Measurements from ENCODE around the gene PTPRD.

The PTPRD gene

DNA sequence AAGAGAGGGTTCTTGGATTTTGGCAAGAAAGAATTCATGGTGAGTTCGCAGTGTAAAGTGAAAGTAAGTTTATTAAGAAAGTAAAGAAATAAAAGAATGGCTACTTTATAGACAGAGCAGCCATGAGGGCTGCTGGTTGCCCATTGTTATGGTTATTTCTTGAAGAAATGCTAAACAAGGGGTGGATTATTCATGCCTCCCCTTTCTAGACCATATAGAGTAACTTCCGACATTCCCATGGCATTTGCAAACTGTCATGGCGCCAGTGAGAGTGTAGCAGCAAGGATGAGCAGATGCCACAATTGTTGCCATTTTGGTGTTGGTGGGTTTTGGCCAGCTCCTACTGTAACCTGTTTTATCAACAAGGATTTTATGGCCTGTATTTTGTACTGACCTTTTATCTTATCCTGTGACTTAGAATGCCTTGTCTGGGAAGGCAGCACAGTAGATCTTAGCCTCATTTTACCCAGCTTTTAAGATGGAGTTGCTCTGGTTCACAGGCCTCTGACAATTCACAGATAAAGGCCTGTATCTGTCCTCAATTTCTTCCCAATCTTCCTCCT, 1787.1 kb downstream of the PTPRD start:
- DNase-seq (ENCODE audit: low spot score) = no peak

- no peak for DNase-seq (ENCODE audit: low spot score)
Observed at GRCh38 chr9:8823131-8823895, 1789.5 kb downstream of the PTPRD start.

DNA sequence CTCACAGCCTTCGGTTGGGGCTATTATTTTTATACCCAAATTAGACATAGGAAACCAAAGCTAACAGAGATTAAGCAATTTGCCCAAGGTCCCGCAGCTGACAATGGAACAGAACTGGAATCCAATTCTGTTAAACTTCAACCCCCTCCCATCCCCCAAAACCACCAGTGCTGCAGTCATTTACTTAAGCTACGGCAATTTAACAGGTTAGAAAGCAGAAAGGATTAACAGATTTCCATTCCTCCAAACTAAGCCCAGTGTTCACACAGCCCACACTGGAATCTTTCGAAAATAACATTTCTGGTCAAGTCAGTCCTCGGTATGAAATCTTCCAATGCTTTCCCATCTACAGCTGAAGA, 1790.2 kb downstream of the PTPRD start:
- DNase-seq (ENCODE audit: low spot score) = no peak

DNA sequence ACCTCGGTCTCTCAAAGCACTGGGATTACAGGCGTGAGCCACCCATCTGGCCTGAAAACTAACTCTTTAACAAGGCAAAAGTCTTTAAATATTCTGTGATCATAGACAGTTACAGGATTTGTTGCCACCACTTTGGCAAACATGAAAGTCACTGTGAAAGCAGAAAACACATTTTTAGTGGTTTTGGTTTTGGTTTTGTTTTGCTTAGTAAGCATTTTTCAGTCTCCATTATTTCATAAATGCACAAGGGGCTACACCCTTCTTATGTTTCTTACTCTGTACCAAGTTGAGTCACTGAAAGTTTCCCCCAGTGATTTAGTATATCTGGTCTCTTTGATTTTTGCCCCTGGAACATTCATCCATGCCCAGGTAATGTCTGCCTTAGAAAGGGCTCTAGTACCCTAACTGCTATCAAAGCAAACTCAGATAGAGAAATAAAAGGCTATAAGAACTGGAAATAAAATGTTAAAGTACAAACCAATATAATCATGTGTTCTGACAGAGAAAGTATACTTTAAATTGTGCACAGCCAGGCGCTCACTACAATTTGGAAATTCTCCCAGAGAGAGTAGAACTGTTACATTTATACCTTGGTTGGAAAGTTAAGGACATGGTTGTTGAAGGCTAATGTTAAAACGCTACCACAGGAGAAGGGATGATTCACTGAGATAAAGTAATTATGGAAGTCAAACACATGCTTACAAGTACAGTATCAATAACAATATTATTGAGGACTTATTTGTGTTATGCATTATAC, 1790.7 kb downstream of the PTPRD start:
- no peak for DNase-seq (ENCODE audit: low spot score)

DNA sequence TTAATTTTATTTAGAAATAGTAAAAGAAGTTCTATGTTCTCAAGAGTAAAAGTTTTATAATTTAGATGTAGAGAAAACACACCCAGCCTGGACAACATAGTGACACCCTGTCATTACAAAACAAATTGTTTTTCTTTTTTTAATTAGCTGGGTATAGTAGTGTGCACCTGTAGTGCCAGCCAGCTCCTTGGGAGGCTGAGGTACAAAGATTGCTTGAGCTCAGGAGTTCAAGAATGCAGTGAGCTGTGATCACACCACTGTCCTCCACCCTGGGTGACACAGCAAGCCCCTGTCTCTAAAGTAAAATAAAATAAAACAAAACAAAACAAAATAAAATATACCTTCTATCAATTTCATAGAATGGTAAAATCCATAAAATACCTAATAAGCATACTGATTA, 1795.5 kb downstream of the PTPRD start:
- no peak for DNase-seq (ENCODE audit: low spot score)

DNA sequence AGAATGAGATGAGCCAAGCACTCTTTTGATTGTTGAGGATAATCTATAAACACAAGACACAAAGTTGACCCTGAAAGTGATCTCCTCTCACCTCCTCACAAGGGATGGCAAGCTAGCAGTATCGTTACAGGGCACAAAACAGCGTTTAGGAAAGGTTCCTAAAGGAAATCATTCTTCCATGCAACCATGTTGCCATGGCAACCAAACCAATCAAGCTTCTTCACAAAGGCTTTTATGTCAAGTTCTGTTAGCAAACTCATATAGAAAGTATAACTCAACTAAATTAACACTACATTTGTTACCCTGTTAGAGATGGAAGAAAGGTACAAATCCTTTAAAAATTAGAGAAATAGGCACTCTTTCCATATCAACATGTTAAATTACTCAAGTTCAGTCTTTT, 1796.4 kb downstream of the PTPRD start:
- DNase-seq (ENCODE audit: low spot score) = no peak

DNA sequence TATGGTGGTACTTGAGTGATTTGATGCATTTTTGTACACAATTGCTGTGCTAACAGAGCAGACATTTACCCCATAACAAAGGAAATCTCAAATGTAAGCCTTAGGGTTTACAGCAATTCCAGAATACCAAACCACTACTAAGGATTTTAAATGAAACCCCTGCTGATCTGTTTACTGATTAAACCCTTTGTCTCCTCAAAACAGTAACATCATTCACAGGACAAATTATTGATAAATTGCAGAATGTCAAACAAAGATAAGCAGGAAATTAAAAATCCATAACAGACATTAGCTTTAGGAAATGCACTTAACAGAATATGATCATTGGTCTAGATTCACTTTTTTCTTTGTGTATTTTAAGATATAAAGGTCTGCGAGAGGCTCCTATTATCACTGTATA, 1796.9 kb downstream of the PTPRD start:
- no peak for DNase-seq (ENCODE audit: low spot score)

GRCh38 chr9:8815219-8815618, 1797.6 kb downstream of the PTPRD start:
- DNase-seq (ENCODE audit: low spot score) = no peak

GRCh38 chr9:8812888-8813287, 1799.9 kb downstream of the PTPRD start:
- DNase-seq (ENCODE audit: low spot score) = no peak

GRCh38 chr9:8809741-8810140, 1803.1 kb downstream of the PTPRD start:
- DNase-seq (ENCODE audit: low spot score) = no peak

DNA sequence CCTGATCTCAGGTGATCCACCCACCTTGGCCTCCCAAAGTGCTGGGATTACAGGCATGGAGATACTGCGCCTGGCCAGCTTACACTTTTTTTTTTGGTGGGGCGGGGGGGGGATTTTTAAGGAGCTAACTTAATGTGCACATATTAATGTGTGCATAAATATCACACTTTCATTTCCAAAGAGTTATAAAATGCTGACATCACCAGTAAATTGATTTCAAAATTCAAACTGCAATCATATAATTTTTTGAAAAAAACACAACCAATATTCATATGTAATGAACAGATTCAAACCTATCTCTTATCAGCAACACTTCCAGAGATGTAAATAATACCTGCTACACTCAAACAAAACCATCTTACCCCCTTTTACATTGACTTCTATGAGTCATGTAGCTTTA, 1806.7 kb downstream of the PTPRD start:
- DNase-seq (ENCODE audit: low spot score) = no peak

- no peak for DNase-seq (ENCODE audit: low spot score)
Observed at GRCh38 chr9:8804613-8805012, 1808.2 kb downstream of the PTPRD start.

DNA sequence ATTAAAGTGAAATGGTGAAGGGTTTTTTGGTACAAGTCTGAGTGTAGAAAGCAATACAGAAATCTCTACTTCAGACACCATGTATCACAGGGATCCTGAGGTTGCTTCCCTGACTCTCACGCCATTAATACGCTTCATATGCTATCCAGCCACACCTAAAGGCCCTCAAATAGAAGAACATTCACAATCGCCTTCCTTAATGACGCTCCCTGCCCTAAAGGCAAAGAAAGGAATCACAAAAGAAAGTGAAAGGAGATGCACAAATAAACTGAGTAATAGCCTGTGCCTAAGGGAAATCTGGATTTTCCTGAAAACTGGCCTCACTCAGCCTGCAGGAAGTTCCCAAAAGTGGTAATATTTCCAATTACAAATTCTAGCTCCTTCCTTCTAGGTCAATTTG, 1810.6 kb downstream of the PTPRD start:
- no peak for DNase-seq (ENCODE audit: low spot score)

DNA sequence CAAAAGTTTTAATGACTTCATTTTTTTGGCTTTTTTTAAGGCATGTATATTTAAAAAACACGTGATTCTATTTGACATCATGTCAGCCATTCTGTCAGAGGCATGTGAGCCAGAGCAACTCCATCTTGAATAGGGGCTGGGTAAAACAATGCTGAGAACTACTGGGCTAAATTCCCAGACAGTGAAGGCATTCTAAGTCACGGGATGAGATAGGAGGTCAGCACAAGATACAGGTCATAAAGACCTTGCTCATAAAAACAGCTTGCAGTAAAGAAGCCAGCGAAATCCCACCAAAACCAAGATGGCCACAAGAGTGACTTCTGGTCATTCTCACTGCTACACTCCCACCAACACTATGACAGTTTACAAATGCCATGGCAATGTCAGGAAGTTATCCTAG, 1812.6 kb downstream of the PTPRD start:
- DNase-seq (ENCODE audit: low spot score) = no peak

DNA sequence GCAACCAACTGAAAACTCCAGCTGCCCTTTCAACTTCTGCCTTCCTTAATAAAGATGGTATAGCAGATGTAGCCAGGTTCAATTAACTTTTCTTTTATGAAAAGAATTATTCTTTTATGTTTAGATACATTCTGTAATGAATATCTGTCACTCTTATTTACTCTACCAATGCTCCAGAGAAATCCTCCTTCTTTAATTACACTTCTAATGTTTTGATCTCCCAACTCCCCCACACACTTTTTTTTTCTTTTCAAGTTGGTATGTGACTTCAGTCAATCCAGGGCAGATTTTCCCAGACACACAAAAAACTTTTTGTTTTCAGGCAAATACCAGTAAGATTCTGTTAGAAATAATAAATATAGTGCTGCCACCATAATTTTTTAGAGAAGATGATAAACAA, 1813.2 kb downstream of the PTPRD start:
- no peak for DNase-seq (ENCODE audit: low spot score)

DNA sequence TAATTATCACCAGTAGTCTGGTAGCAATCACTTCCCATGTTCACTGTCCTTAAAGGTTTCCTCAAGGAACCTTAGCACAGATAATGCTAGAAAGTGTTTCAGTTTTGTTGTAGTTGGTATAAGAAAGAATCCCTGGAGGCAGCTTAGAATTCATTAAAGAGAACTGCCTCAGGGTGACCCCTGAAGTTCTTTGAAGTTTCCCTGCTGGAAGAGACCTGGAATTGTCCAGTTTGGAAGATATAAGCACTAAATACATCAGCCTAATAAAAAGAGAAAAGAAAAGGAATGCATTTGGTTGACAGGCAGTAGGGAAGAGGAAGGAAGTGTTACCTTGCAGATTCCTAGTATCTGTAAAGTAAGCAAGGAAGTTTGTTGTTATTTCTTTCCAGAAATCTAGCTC, 1813.6 kb downstream of the PTPRD start:
- no peak for DNase-seq (ENCODE audit: low spot score)

- no peak for DNase-seq (ENCODE audit: low spot score)
Observed at GRCh38 chr9:8784838-8785237, 1828.0 kb downstream of the PTPRD start.

DNA sequence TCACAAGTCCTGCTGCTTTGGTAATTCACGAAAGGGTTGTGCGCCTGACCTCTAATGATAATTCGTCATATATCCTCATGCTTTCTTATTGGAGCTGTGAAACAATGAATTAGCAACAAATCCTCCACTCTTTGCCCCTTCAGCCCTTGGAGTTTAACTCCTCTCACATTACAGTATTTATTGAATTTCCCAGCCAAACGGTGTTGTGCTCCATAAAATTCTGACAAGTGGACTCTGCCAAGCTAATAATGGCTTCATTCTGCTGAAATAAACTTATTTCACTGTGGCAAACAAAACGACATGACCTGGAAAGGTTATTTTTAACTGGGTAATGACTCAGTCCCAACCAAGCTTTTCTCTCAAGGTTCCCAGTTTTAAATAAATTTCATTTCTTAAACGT, 1828.9 kb downstream of the PTPRD start:
- no peak for DNase-seq (ENCODE audit: low spot score)

GRCh38 chr9:8782237-8782636, 1830.6 kb downstream of the PTPRD start:
- DNase-seq (ENCODE audit: low spot score) = no peak

- DNase-seq (ENCODE audit: low spot score) = no peak
Observed at GRCh38 chr9:8781458-8781857, 1831.3 kb downstream of the PTPRD start.

- no peak for DNase-seq (ENCODE audit: low spot score)
Observed at GRCh38 chr9:8780386-8780785, 1832.4 kb downstream of the PTPRD start.

GRCh38 chr9:8779478-8779877, 1833.3 kb downstream of the PTPRD start:
- no peak for DNase-seq (ENCODE audit: low spot score)

GRCh38 chr9:8778356-8778755, 1834.4 kb downstream of the PTPRD start:
- DNase-seq (ENCODE audit: low spot score) = no peak

DNA sequence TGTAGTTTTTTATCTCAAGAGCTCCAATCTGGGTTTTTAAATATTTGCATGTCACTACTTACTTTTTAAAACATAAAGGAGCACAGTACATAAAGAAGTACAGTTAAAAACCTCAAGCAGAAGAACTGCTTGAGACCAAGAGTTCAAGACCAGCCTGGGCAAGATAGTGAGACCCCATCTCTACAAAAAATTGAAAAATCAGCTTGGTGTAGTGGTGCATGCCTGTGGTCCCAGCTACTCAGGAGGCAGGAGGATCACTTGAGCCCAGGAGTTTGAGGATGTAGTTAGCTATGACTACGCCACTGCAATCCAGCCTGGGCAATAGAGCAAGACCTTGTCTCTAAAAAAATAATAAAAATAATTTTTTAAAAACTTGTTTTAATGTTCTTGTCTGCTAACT, 1840.5 kb downstream of the PTPRD start:
- no peak for DNase-seq (ENCODE audit: low spot score)
